Neural progenitor cell (in vitro differentiated cells): ENCODE data around the gene SLC4A4.

ENCODE experiments used
- CTCF ChIP-seq: fragments of 200-600 bp; sonication (generic); IDR thresholded peaks from 2 replicates; pipeline ENCODE4 v1.5.1; 2017; ENCODE audit warnings: antibody characterized with exemption, mild to moderate bottlenecking
- EZH2 ChIP-seq: fragments of 200-600 bp; sonication (generic); IDR thresholded peaks from 2 replicates; pipeline ENCODE4 v1.6.1; 2017; ENCODE audit warnings: antibody characterized with exemption, mild to moderate bottlenecking, moderate library complexity

- TF ChIP-seq EZH2 = no peak
- TF ChIP-seq CTCF = no peak
Observed at GRCh38 chr4:71518283-71518989, 179.6 kb downstream of the SLC4A4 start.
